Pancreas (tissue), 10 donors: ENCODE measurements around the gene PES1. TPM values are rescaled to one million over a fixed set of nuclear protein-coding genes. Genes with fewer than 3 reads are reported as not detected.

Experiments
- ATAC-seq, 4 donors: fragments of 200-7000 bp; cut with Tn5 transposase; one replicate each; pipeline versions ENCODE4 v1.8.0 to v1.9.1; 2020; ENCODE audit warnings: mild to moderate bottlenecking in 4 of 4, moderate library complexity in 4 of 4
- DNase-seq, 6 donors: peaks; one replicate each; pipeline ENCODE4 v3.0.0-alpha.2; 2020
- FAIRE-seq: peaks from 2 replicates; lab custom pipeline; 2012; peaks lifted over from hg19 to GRCh38; lab: Jason Lieb, UNC
- H3K27ac ChIP-seq, 4 donors: fragments of 200-600 bp; sonication (generic); 1 replicate in 3 of 4; 2 replicates in 1 of 4; pipeline versions ENCODE4 v1.5.0 to v1.8.0; 2020
- H3K27me3 ChIP-seq, 4 donors: fragments of 200-600 bp; one replicate each; pipeline ENCODE4 v1.8.0; 2021
- H3K36me3 ChIP-seq, 3 donors: fragments of 200-600 bp; sonication (generic) in 1 of 3; one replicate each; pipeline versions ENCODE4 v1.5.0 to v1.8.0; 2020 to 2021
- H3K4me1 ChIP-seq, 3 donors: fragments of 200-600 bp; one replicate each; pipeline ENCODE4 v1.8.0; 2021
- H3K4me3 ChIP-seq, 4 donors: fragments of 200-600 bp; sonication (generic) in 2 of 4; one replicate each; pipeline versions ENCODE4 v1.5.0 to v1.8.0; 2020 to 2021
- H3K9me3 ChIP-seq, 4 donors: fragments of 200-600 bp; one replicate each; pipeline ENCODE4 v1.8.0; 2021
- CTCF ChIP-seq, 4 donors: fragments of 200-600 bp; sonication (generic) in 3 of 4; IDR thresholded peaks; one replicate each; pipeline versions ENCODE4 v1.5.0 to v1.8.0; 2021; ENCODE audit warnings: antibody characterized with exemption in 4 of 4
- WGBS, 2 donors: extraction: QIAGEN DNeasy Blood & Tissue Kit; methylation state at CpG; one replicate each; pipeline ENCODE4 v1.1.7; 2013; 5-methylcytosine and 5-hydroxymethylcytosine counted together
- intact Hi-C, 3 donors: fragments of 100-400 bp; cut with DNase I; formaldehyde crosslinking; loops; one replicate each; pipeline versions ENCODE4 v1.11.1 to v1.14.2; 2022
- polyA plus RNA-seq, 2 donors: library from polyadenylated mRNA; stranded (reverse); fragments of 200-250 nt; gene quantifications; one replicate each; pipeline ENCODE4 v1.2.3, GENCODE V29; 2013
- total RNA-seq, 6 donors: library from RNA; stranded (reverse); fragmentation: NEBNext Ultra II Directional in 4 of 6; extraction: Animal tissue kit (Norgen Biotek cat#: 25700) in 4 of 6; gene quantifications; one replicate each; pipeline versions ENCODE4 v1.2.1 to v1.2.4, GENCODE V29; 2021 to 2023
- donor health status: healthy with polysubstance abuse.
- donor health status: DM: no; HTN: no; CAD: no; lungs with moderate emphysema.
- donor health status: DM: no; HTN: no; CAD: no.
- donor health status: control.
- donor health status: control.
- donor health status: Bipolar disorder and iron deficiency.
- donor health status: DM: yes; HTN: yes; CAD: no.
- donor health status: DM: no; HTN: no; CAD: no.
- donor health status: DM: no; HTN: no; CAD: no.
- donor health status: DM: yes; HTN: yes; CAD: no.

Gene PES1
- total and polyA plus RNA-seq, 8 donors, result 33.8 to 66.9 (median 44.8) TPM

GRCh38 chr22:30574997-30575671, 16.6 kb downstream of the PES1 start:
- no peak for FAIRE-seq
- Histone ChIP-seq H3K4me3 (peak overlapping the region in 2 of 4 donors; percentile 48 to 56), H3K27me3 (no peaks in the 10 kb centered on the region), H3K27ac (peak overlapping the region; percentile 38 to 86 (median 56)), H3K4me1 (peaks cover 5 to 24% (median 20%) of the 10 kb centered on the region in 3 donors), H3K36me3 (peaks cover 2 to 40% (median 36%) of the 10 kb centered on the region in 3 donors), H3K9me3 (no peaks in the 10 kb centered on the region)
- WGBS, 2 donors, result 17 to 21% methylated on average over 12 of the region's 12 CpGs
- intact Hi-C loops, result no loop called here
- DNase-seq, result peak in 5 of 6 donors; percentile 58 to 74 (median 69)
- no peak for TF ChIP-seq CTCF (IDR thresholded peaks at IDR 0.05)
- peak; percentile 57 to 68 (median 62) for ATAC-seq

GRCh38 chr22:30574095-30574981, 17.4 kb downstream of the PES1 start, which contains the start of gene GAL3ST1:
TSS of gene GAL3ST1 (minus strand) at chr22:30574665. CDS start at chr22:30557392, 17,273 bp downstream.
- Histone ChIP-seq H3K27me3 (no peaks in the 10 kb centered on the region), H3K27ac (peak within 1 kb of the TSS; percentile 46 to 86 (median 68)), H3K9me3 (no peaks in the 10 kb centered on the region), H3K36me3 (peaks cover under 1 to 32% (median 28%) of the 10 kb centered on the region in 3 donors), H3K4me1 (peaks cover 5 to 24% (median 20%) of the 10 kb centered on the region in 3 donors), H3K4me3 (peak within 1 kb of the TSS in 3 of 4 donors; percentile 12 to 56 (median 48))
- ATAC-seq (peak; percentile 70 to 87 (median 81)), DNase-seq (peak in 5 of 6 donors; percentile 64 to 81 (median 69)), FAIRE-seq (no peak)
- WGBS, 2 donors, result 3% methylated on average over 28 to 74 of the region's 75 CpGs
- TF ChIP-seq CTCF (IDR thresholded peaks at IDR 0.05), result no peak
- intact Hi-C loops, result no loop called here

- DNase-seq (peak in 4 of 6 donors; percentile 34 to 56 (median 42)), FAIRE-seq (no peak)
Measured at GRCh38 chr22:30573594-30574094, 18.1 kb downstream of the PES1 start.

More at GRCh38 chr22:30573594-30574094, 18.1 kb downstream of the PES1 start:
- Histone ChIP-seq H3K4me3 (peak overlapping the region in 3 of 4 donors; percentile 12 to 56 (median 48)), H3K4me1 (peaks cover 5 to 24% (median 20%) of the 10 kb centered on the region in 3 donors), H3K36me3 (peaks cover 0 to 25% (median 22%) of the 10 kb centered on the region in 3 donors), H3K27me3 (no peaks in the 10 kb centered on the region), H3K27ac (peak overlapping the region; percentile 31 to 86 (median 62)), H3K9me3 (no peaks in the 10 kb centered on the region)
- WGBS, 2 donors, result 12 to 15% methylated on average over 7 of the region's 7 CpGs
- ATAC-seq, result peak; percentile 33 to 63 (median 47)
- intact Hi-C loops, result no loop called here
- no peak for TF ChIP-seq CTCF (IDR thresholded peaks at IDR 0.05)
